Fibroblast of skin of left biceps (primary cell): ENCODE measurements around the gene TEX44.
"Not testable (repeated sequence)": the region's sequence is repeated elsewhere in the genome, so short reads cannot be mapped to it uniquely, and the experiment has no call there.

Experiments used
- DNase-seq, 2 experiments: peaks; one replicate each; pipeline ENCODE4 v3.0.0-alpha.2; 2013; ENCODE audit warnings: low read depth in 2 of 2

The TEX44 gene

GRCh38 chr2:231571661-231572191 lies 20.9 kb upstream of the TEX44 start:
- no peak for DNase-seq

- DNase-seq: no peak
Observed at GRCh38 chr2:231573096-231573495, 19.6 kb upstream of the TEX44 start.

GRCh38 chr2:231573698-231574421 lies 18.8 kb upstream of the TEX44 start:
- no peak for DNase-seq

GRCh38 chr2:231575612-231576256 lies 16.9 kb upstream of the TEX44 start:
- no peak for DNase-seq

- no peak for DNase-seq
Observed at GRCh38 chr2:231576465-231576864, 16.2 kb upstream of the TEX44 start.

GRCh38 chr2:231578655-231579054 lies 14.0 kb upstream of the TEX44 start:
- not testable (repeated sequence) for DNase-seq

GRCh38 chr2:231579560-231579959 lies 13.1 kb upstream of the TEX44 start:
- no peak for DNase-seq

- no peak for DNase-seq
Observed at GRCh38 chr2:231581328-231581727, 11.3 kb upstream of the TEX44 start.

GRCh38 chr2:231583982-231584381 lies 8.7 kb upstream of the TEX44 start:
- DNase-seq: no peak

GRCh38 chr2:231587744-231588143 lies 4.9 kb upstream of the TEX44 start:
- DNase-seq: not testable (repeated sequence)

- DNase-seq: no peak
Observed at GRCh38 chr2:231589656-231590055, 3.0 kb upstream of the TEX44 start.

- no peak for DNase-seq
Observed at GRCh38 chr2:231590614-231591013, 2.0 kb upstream of the TEX44 start.

GRCh38 chr2:231593666-231594065 lies 1.0 kb downstream of the TEX44 start:
- no peak for DNase-seq

GRCh38 chr2:231597014-231597611 lies 4.4 kb downstream of the TEX44 start:
- DNase-seq: no peak

GRCh38 chr2:231597627-231598026 lies 5.0 kb downstream of the TEX44 start:
- no peak for DNase-seq

GRCh38 chr2:231600619-231601355 lies 8.1 kb downstream of the TEX44 start:
- DNase-seq: no peak

- DNase-seq: no peak
Observed at GRCh38 chr2:231601356-231602229, 8.9 kb downstream of the TEX44 start.

GRCh38 chr2:231602859-231603467 lies 10.3 kb downstream of the TEX44 start:
- no peak for DNase-seq

GRCh38 chr2:231604101-231604684 lies 11.5 kb downstream of the TEX44 start:
- no peak for DNase-seq
